SW 1271 (cell line): ENCODE results near the gene KIAA1671.
"Not testable (repeated sequence)": the region's sequence is repeated elsewhere in the genome, so short reads cannot be mapped to it uniquely, and the experiment has no call there.

Experiments
- DNase-seq, 2 experiments: peaks; one replicate each; lab custom pipeline; 2025; lab: John Stamatoyannopoulos, UW

KIAA1671 gene

DNA sequence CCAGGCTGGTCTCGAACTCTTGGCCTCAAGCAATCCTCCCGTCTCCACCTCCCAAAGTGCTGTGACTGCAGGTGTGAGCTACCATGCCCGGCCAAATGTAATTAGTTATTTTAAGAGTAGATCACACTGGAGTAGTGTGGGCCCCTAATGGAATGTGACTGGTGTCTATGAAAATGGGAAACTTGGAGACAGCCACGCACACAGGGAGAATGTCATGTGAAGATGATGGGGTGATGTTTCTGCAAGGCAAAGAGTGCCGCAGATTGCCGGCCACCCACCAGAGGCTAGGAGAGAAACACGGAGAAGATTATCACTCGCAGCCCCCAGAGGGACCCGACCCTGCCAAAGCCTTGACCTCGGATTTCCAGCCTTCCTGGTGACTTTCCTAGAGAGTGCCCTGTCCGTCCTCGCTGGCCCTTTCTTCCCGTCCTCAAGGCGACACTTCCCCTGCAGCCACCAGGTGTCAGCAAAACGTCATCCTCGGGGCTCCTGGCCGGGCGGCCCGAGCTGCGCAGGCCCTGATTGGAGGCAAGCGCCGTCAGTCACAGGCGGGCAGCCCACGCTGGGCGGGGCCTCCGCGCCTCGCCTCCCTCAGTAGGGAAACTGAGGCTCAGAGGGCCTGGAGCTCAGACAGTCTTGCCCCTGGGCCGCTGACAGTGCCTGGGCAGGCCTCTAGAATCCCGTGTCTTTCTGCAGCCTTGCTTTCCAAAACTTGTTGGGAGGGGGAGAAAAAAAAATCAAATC, 283.2 kb downstream of the KIAA1671 start:
- DNase-seq, result peak; percentile 25 to 56

DNA sequence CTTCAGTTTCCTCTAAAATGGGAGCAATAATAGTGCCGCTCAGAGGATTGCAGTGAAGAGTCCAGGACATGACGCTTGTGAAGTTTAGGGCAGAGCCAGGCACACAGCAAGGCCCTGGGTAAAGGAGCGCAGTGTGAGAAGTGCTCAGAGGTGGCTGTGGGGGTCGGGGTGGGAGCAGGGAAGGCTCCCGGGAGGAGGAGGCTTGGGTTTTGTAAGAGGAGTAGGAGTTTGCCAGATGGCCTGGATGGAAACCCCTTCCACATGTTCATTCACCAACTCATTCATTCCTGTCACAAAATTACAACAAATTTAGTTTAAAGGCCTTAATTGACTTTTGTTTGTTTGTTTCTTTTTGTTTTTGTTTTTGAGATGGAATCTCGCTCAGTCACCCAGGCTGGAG, 283.9 kb downstream of the KIAA1671 start:
- no peak for DNase-seq

DNA sequence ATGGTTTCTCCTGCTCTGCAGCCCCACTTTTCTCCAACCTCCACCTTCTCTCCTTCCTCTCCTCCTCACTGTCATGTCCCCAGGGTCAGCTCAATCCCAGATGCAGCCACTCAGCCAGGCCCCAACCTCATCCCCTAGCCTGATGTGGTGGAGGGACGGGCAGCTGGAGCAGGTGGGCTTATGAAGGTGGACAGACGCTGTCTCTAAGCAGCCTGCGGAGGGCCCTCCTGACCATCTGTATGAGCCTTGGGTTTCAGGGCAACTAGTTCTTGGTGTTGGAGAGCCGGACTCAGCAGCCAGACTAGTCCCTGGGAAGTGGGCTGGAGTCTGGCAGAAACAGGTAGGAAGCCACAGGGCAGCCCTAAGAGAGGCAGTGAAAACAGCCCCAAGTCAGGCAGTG, 285.0 kb downstream of the KIAA1671 start:
- no peak for DNase-seq

DNA sequence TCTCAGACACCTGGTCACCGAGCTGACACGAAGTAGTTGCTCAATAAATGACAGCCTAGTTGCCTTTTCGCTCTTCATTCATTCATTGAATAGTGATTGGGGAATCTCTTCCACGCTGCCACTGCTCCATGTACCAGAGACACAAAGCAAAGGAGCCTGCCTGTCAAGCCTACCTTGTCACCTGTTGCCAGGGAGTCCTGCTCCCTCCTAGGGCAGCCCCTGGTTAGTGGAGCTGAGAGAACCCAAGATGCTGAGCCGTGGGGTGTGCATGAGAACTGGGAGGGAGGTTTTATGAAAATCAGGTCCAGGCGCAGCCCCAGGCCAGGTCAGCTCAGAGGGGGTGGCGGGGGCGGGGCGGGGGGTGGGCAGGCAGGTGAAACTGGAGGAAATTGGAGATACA, 285.5 kb downstream of the KIAA1671 start:
- DNase-seq, result not testable (repeated sequence)
